HepG2 (cell line): ENCODE data around the gene GCLM. TPM values are rescaled to one million over a fixed set of nuclear protein-coding genes. Genes with fewer than 3 reads are reported as not detected.

Source experiments
- ARID5B ChIP-seq: IDR thresholded peaks from 2 replicates; pipeline ENCODE4 v1.4.0; 2020; ENCODE audit warnings: mild to moderate bottlenecking, missing genetic modification reagents
- ARNT2 ChIP-seq: sonication (generic); formaldehyde crosslinking; IDR thresholded peaks from 2 replicates; pipeline ENCODE4 v1.8.0; 2022; ENCODE audit warnings: mild to moderate bottlenecking, low read depth, missing genetic modification reagents, moderate library complexity
- ATF7-NPFF ChIP-seq: sonication (generic); formaldehyde crosslinking; IDR thresholded peaks from 2 replicates; pipeline ENCODE4 v1.8.1; 2023; ENCODE audit warnings: mild to moderate bottlenecking, low read depth, missing genetic modification reagents, moderate library complexity
- BORCS8-MEF2B ChIP-seq: sonication (generic); formaldehyde crosslinking; IDR thresholded peaks from 2 replicates; pipeline ENCODE4 v1.8.0; 2022; ENCODE audit warnings: mild to moderate bottlenecking, missing genetic modification reagents
- E2F1 ChIP-seq: sonication (generic); formaldehyde crosslinking; IDR thresholded peaks from 2 replicates; pipeline ENCODE4 v1.5.0; 2020; ENCODE audit warnings: missing genetic modification reagents
- ELF4 ChIP-seq: sonication (generic); formaldehyde crosslinking; IDR thresholded peaks from 2 replicates; pipeline ENCODE4 v1.5.0; 2020; ENCODE audit warnings: missing genetic modification reagents, mild to moderate bottlenecking, moderate library complexity, borderline replicate concordance
- KLF9 ChIP-seq: IDR thresholded peaks from 2 replicates; pipeline ENCODE4 v1.6.1; 2016; ENCODE audit warnings: low read depth
- POLR2G ChIP-seq: fragments of 200-400 bp; formaldehyde crosslinking; IDR thresholded peaks from 2 replicates; pipeline ENCODE4 v1.6.1; 2018; ENCODE audit warnings: mild to moderate bottlenecking, low read depth, low read length, moderate library complexity
- SETDB1 ChIP-seq: sonication (generic); formaldehyde crosslinking; IDR thresholded peaks from 2 replicates; pipeline ENCODE4 v1.5.1; 2020; ENCODE audit warnings: missing genetic modification reagents, mild to moderate bottlenecking, borderline replicate concordance
- SOX5 ChIP-seq: IDR thresholded peaks from 2 replicates; pipeline ENCODE4 v1.6.1; 2016; ENCODE audit warnings: borderline replicate concordance
- STAG1 ChIP-seq: sonication (generic); formaldehyde crosslinking; IDR thresholded peaks from 2 replicates; pipeline ENCODE4 v1.4.0; 2020; ENCODE audit warnings: missing genetic modification reagents
- TEF ChIP-seq: sonication (generic); formaldehyde crosslinking; IDR thresholded peaks from 2 replicates; pipeline ENCODE4 v1.5.0; 2020; ENCODE audit warnings: missing genetic modification reagents
- ZC3H13 ChIP-seq: sonication (generic); formaldehyde crosslinking; IDR thresholded peaks from 2 replicates; pipeline ENCODE4 v1.8.1; 2023; ENCODE audit warnings: mild to moderate bottlenecking, missing genetic modification reagents, moderate library complexity
- ZNF253 ChIP-seq: sonication (generic); formaldehyde crosslinking; IDR thresholded peaks from 2 replicates; pipeline ENCODE4 v1.8.0; 2022; ENCODE audit warnings: mild to moderate bottlenecking, missing genetic modification reagents, borderline replicate concordance
- ZNF503 ChIP-seq: sonication (generic); formaldehyde crosslinking; IDR thresholded peaks from 2 replicates; pipeline ENCODE4 v1.4.0; 2020; ENCODE audit warnings: missing genetic modification reagents
- ZNF549 ChIP-seq: sonication (generic); formaldehyde crosslinking; IDR thresholded peaks from 2 replicates; pipeline ENCODE4 v1.5.0; 2020; ENCODE audit warnings: missing genetic modification reagents
- ZNF564 ChIP-seq: sonication (generic); formaldehyde crosslinking; IDR thresholded peaks from 2 replicates; pipeline ENCODE4 v1.8.1; 2023; ENCODE audit warnings: mild to moderate bottlenecking, missing genetic modification reagents
- polyA plus RNA-seq, 8 experiments: library from polyadenylated mRNA; depleted of rRNA in 3 of 8; stranded (reverse) in 7 of 8; unstranded in 1 of 8; fragments of >200 nt; fragmentation: Illumina TruSeq in 4 of 8; extraction: Trizol in 4 of 8; gene quantifications; 2 replicates each; pipeline versions ENCODE4 v1.2.1 to v1.2.3, GENCODE V29; 2011 to 2016; ENCODE audit warnings: low read depth in 4 of 8, missing spikeins in 1 of 8, mixed read lengths in 1 of 8; ENCODE audit not compliant: insufficient read depth in 1 of 8
- total RNA-seq, 5 experiments: library from RNA; depleted of rRNA; stranded (reverse); fragments of >200 nt; fragmentation: Illumina TruSeq; extraction: Trizol; gene quantifications; 2 replicates each; pipeline ENCODE4 v1.2.3, GENCODE V29; 2016; ENCODE audit warnings: low read depth in 1 of 5
- TF ChIP-seq, protein P1 (sequence below): sonication (generic); formaldehyde crosslinking; IDR thresholded peaks from 2 replicates; pipeline ENCODE4 v1.5.0; 2020; ENCODE audit warnings: mild to moderate bottlenecking, missing genetic modification reagents, borderline replicate concordance

GCLM gene
- total and polyA plus RNA-seq, 2 of the 13 experiments (the other 11 are each of a cell fraction or from before 2014, with no cell fraction given): 8.7 to 29.9 TPM

DNA sequence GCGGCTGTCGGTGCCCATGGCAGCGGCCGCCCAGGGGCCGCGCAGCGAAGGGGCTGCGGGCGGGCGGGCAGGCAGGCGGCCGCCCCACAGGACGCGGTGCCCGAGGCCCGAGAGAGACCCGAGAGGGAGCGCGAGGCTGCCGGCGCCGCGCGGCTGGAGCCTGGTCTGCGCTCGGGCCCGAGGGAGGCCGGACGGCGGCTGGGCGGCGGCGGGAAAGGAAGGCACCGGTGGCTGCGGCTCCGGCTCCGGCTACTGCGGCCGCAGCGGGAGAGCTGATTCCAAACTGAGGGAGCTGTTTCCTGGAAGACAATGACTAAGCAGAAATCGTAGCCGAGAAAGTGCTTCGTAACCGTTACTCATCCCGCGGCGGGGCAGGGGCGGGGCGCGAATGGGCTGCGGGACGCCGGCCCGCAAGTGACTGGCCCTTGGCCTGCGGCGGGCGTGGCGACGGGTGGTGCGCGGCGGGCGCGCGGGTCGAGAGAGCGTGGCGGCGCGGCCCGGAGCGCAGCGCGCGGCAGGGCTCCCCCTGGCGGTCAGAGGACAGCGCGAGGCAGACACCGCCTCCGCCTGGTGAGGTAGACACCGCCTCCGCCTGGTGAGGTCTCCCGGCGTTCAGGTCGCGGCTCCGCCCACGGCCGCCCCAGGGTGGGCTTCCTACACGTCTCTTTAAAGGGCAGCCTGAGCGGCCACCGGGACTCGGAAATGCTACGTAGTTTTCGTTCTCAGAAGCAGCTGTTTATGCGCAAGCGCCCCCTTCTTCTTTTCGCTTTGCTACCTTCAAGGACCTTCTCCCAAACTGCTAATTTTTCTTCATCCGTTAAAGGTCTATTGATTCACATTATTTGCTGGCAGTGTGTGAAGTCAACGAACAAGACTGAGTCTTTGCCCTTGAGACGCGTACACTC is at the start of gene GCLM (continued):
- TF ChIP-seq ZNF503 (CRISPR knock-in tag) (no peak), ATF7-NPFF (CRISPR knock-in tag) (peak; percentile 52; the same call in 1 of the 2 replicates), TEF (CRISPR knock-in tag) (no peak), KLF9 (CRISPR knock-in tag) (no peak), SETDB1 (CRISPR knock-in tag) (no peak), ELF4 (CRISPR knock-in tag) (no peak), BORCS8-MEF2B (CRISPR knock-in tag) (peak; percentile 45; the same call in 1 of the 2 replicates), ZNF549 (CRISPR knock-in tag) (no peak), ZNF564 (CRISPR knock-in tag) (no peak), ZNF253 (CRISPR knock-in tag) (no peak), ZC3H13 (CRISPR knock-in tag) (no peak), E2F1 (CRISPR knock-in tag) (peak; percentile 53; the same call in 1 of the 2 replicates), ARNT2 (CRISPR knock-in tag) (peak; percentile 78; the same call in 1 of the 2 replicates), POLR2G (0 out of 2 replicates have a peak, but pooled peaks have one; percentile 49), STAG1 (CRISPR knock-in tag) (peak; percentile 57), ARID5B (0 out of 2 replicates have a peak, but pooled peaks have one; percentile 22), SOX5 (0 out of 2 replicates have a peak, but pooled peaks have one; percentile 20)
- TF ChIP-seq, protein P1, sequence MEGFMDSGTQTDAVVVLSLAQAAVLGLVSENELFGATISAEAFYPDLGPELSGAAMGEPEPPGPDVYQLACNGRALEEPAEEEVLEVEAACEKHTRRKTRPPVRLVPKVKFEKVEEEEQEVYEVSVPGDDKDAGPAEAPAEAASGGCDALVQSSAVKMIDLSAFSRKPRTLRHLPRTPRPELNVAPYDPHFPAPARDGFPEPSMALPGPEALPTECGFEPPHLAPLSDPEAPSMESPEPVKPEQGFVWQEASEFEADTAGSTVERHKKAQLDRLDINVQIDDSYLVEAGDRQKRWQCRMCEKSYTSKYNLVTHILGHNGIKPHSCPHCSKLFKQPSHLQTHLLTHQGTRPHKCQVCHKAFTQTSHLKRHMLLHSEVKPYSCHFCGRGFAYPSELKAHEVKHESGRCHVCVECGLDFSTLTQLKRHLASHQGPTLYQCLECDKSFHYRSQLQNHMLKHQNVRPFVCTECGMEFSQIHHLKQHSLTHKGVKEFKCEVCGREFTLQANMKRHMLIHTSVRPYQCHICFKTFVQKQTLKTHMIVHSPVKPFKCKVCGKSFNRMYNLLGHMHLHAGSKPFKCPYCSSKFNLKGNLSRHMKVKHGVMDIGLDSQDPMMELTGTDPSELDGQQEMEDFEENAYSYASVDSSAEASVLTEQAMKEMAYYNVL (CRISPR knock-in tag): peak; percentile 65; the same call in 1 of the 2 replicates
